Ishikawa (cell line): Measurements from ENCODE around the gene PSMC2.

Experiments
- CEBPB ChIP-seq: IDR thresholded peaks from 2 replicates; pipeline ENCODE4 v1.6.1; 2012
- CREB1 ChIP-seq: IDR thresholded peaks from 2 replicates; pipeline ENCODE4 v1.6.1; 2012; ENCODE audit warnings: low read depth
- EGR1 ChIP-seq: IDR thresholded peaks from 2 replicates; pipeline ENCODE4 v1.6.1; 2012
- EP300 ChIP-seq: IDR thresholded peaks from 2 replicates; pipeline ENCODE4 v1.6.1; 2012; ENCODE audit warnings: borderline replicate concordance
- TAF1 ChIP-seq: IDR thresholded peaks from 2 replicates; pipeline ENCODE4 v1.6.1; 2012; ENCODE audit warnings: low read depth, mild to moderate bottlenecking
- TEAD4 ChIP-seq: IDR thresholded peaks from 2 replicates; pipeline ENCODE4 v1.6.1; 2012
- YY1 ChIP-seq: IDR thresholded peaks from 2 replicates; pipeline ENCODE4 v1.6.1; 2012; ENCODE audit warnings: low read depth
- ZBTB7A ChIP-seq: IDR thresholded peaks from 2 replicates; pipeline ENCODE4 v1.6.1; 2012; ENCODE audit warnings: low read depth
- TF ChIP-seq, protein P1 (sequence below): IDR thresholded peaks from 2 replicates; pipeline ENCODE4 v1.6.1; 2012
- TF ChIP-seq, protein P2 (sequence below): IDR thresholded peaks from 2 replicates; pipeline ENCODE4 v1.6.1; 2012; ENCODE audit warnings: low read depth, mild to moderate bottlenecking
- TF ChIP-seq, protein P3 (sequence below): IDR thresholded peaks from 2 replicates; pipeline ENCODE4 v1.6.1; 2012

DNA sequence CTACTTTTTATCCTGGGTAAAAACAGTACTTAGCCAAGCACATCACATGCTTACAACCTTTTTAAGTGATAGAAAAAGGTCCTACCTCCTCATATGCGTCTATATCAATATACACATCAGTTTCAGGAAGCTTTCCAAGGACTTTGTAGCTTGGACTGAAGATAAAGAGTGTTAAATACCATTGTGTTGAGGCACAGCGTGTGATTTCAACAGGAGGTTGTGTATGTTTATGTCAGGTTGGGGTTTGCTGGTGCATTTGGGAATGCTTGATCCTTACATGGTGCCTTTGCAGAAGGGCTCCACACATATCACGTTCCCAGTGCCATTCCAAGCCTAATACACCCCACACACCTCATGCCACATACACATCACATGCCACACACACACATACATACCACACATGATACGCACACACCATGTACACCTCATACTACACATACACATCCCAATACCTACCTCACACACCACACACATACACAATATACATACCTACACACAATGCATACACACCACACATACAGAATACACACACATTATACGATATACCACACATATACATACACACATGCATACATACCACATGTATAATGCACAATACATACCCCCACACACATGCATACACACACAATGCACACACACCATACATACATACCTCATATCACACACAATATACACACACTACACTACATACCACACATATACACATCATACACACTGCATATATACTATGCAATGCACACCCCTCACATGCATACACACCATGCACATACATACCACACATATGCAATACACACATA, 33.1 kb downstream of the PSMC2 start:
- TF ChIP-seq, protein P1, sequence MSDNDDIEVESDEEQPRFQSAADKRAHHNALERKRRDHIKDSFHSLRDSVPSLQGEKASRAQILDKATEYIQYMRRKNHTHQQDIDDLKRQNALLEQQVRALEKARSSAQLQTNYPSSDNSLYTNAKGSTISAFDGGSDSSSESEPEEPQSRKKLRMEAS = no peak
- no peak for TF ChIP-seq CEBPB
- no peak for TF ChIP-seq YY1
- TF ChIP-seq TAF1 = no peak
- no peak for TF ChIP-seq EP300
- no peak for TF ChIP-seq ZBTB7A
- TF ChIP-seq EGR1 = no peak
- TF ChIP-seq, protein P2, sequence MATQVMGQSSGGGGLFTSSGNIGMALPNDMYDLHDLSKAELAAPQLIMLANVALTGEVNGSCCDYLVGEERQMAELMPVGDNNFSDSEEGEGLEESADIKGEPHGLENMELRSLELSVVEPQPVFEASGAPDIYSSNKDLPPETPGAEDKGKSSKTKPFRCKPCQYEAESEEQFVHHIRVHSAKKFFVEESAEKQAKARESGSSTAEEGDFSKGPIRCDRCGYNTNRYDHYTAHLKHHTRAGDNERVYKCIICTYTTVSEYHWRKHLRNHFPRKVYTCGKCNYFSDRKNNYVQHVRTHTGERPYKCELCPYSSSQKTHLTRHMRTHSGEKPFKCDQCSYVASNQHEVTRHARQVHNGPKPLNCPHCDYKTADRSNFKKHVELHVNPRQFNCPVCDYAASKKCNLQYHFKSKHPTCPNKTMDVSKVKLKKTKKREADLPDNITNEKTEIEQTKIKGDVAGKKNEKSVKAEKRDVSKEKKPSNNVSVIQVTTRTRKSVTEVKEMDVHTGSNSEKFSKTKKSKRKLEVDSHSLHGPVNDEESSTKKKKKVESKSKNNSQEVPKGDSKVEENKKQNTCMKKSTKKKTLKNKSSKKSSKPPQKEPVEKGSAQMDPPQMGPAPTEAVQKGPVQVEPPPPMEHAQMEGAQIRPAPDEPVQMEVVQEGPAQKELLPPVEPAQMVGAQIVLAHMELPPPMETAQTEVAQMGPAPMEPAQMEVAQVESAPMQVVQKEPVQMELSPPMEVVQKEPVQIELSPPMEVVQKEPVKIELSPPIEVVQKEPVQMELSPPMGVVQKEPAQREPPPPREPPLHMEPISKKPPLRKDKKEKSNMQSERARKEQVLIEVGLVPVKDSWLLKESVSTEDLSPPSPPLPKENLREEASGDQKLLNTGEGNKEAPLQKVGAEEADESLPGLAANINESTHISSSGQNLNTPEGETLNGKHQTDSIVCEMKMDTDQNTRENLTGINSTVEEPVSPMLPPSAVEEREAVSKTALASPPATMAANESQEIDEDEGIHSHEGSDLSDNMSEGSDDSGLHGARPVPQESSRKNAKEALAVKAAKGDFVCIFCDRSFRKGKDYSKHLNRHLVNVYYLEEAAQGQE = no peak
- TF ChIP-seq, protein P3, sequence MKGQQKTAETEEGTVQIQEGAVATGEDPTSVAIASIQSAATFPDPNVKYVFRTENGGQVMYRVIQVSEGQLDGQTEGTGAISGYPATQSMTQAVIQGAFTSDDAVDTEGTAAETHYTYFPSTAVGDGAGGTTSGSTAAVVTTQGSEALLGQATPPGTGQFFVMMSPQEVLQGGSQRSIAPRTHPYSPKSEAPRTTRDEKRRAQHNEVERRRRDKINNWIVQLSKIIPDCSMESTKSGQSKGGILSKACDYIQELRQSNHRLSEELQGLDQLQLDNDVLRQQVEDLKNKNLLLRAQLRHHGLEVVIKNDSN = no peak
- no peak for TF ChIP-seq TEAD4
- no peak for TF ChIP-seq CREB1
